ENCODE measurements around the gene GRB2.

GRCh38 chr17:75428543-75429469 lies 23.3 kb upstream of the GRB2 start:
- no peak for TF ChIP-seq POLR2A (IDR thresholded peaks at IDR 0.05; ENCODE audit: low read length)
- no peak for TF ChIP-seq GATA1 (IDR thresholded peaks at IDR 0.05; ENCODE audit: low read depth, low read length)

Data from erythroblast (primary cell).